NT2/D1 (cell line): Measurements from ENCODE around the gene SUSD1.

Source experiments
- DNase-seq: peaks from one replicate; pipeline ENCODE4 v3.0.0-alpha.2; 2011; ENCODE audit warnings: low read depth, low spot score
- H3K27me3 ChIP-seq: 2 replicates; pipeline ENCODE4 v1.6.0; 2011; ENCODE audit warnings: mild to moderate bottlenecking; ENCODE audit not compliant: insufficient read length, insufficient read depth
- H3K36me3 ChIP-seq: 2 replicates; pipeline ENCODE4 v1.6.1; 2011; ENCODE audit warnings: mild to moderate bottlenecking, low read length, mixed read lengths; ENCODE audit not compliant: insufficient read depth, insufficient read length
- H3K4me1 ChIP-seq: 2 replicates; pipeline ENCODE4 v1.5.1; 2011; ENCODE audit not compliant: insufficient read depth, insufficient read length
- H3K4me3 ChIP-seq: 2 replicates; pipeline ENCODE4 v1.5.1; 2011; ENCODE audit warnings: low read depth; ENCODE audit not compliant: insufficient read length
- H3K9ac ChIP-seq: 2 replicates; pipeline ENCODE4 v1.6.0; 2011; ENCODE audit warnings: low read depth; ENCODE audit not compliant: insufficient read length
- H3K9me3 ChIP-seq: 2 replicates; pipeline ENCODE4 v1.5.1; 2011; ENCODE audit warnings: mild to moderate bottlenecking, low read length; ENCODE audit not compliant: insufficient read depth
- SUZ12 ChIP-seq: IDR thresholded peaks from 2 replicates; pipeline ENCODE4 v1.6.1; 2011; ENCODE audit not compliant: insufficient read length, insufficient read depth; ENCODE audit errors: extremely low read depth
- YY1 ChIP-seq: IDR thresholded peaks from 2 replicates; pipeline ENCODE4 v1.6.1; 2011; ENCODE audit not compliant: insufficient read length, insufficient read depth
- ZNF274 ChIP-seq: IDR thresholded peaks from 2 replicates; pipeline ENCODE4 v1.6.1; 2011; ENCODE audit warnings: mild to moderate bottlenecking, low read depth, low read length

Gene SUSD1

DNA sequence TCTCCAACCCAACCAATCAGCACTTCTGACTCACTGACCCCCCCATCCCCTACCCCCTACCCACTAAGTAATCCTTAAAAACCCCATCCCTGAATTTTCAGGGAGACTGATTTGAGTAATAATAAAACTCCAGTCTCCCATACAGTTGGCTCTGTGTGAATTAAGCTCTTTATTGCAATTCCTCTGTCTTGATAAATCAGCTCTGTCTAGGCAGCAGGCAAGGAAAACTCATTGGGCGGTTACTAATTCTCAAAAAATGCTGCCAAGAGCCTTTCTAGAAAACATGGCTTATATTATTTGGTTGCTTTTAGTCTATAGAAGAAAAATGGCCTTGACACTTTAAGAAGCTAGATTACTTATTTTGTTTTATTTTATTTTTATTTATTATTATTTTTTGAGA, 131.7 kb downstream of the SUSD1 start:
- H3K9ac ChIP-seq: no peak overlapping the region
- H3K36me3 ChIP-seq: peaks cover 6% of the 10 kb centered on the region
- no peaks in the 10 kb centered on the region for H3K27me3 ChIP-seq
- H3K4me3 ChIP-seq: no peak overlapping the region
- no peak for DNase-seq
- 0 out of 2 replicates have a peak, but pooled peaks cover 3% of the 10 kb centered on the region for H3K9me3 ChIP-seq
- TF ChIP-seq ZNF274 (no peak), SUZ12 (no peak), YY1 (no peak)
- H3K4me1 ChIP-seq: peaks cover 5% of the 10 kb centered on the region

DNA sequence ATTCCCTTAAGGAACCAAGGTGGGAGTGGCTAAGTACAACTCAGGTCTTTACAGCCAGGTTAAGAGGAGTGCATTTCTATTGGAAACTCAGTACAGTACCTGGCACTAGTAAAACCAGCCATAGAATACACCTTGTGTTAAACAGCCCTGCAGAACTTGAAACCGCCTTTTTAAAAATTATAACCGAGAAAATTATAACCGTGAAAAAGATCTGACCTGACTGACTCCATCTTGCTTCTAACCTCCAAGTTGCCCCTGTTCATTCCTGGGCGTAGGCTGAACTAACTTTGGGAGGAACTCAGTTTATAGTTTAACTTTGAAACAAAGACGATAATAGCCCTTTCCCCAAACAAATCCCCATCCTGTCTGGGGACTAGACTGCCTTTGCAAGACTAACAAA, 132.3 kb downstream of the SUSD1 start:
- peaks cover 5% of the 10 kb centered on the region for H3K4me1 ChIP-seq

DNA sequence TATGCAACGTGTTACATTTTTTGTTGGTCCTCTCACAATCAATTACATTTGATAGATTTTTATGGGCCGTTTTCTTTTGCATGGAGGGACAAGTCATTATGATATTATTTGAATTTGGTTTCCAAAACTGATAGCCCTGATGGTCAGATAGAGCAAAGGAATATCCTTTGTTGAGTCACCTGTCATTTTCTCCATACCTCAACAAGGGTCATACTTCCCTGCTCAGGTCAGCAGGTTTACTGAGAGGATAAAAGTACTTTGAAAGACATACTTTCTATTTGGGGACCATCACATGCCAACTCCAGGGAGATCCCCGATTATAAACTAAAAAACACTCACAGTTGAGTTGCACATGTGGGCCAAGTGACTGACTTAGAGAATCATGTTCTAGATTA, 132.9 kb downstream of the SUSD1 start:
- H3K27me3 ChIP-seq: no peaks in the 10 kb centered on the region
- H3K9ac ChIP-seq: no peak overlapping the region
- TF ChIP-seq YY1: no peak
- TF ChIP-seq ZNF274: no peak
- TF ChIP-seq SUZ12: no peak
- no peak for DNase-seq
- H3K4me1 ChIP-seq: peaks cover 5% of the 10 kb centered on the region
- no peak overlapping the region for H3K4me3 ChIP-seq
- H3K9me3 ChIP-seq: 0 out of 2 replicates have a peak, but pooled peaks cover under 1% of the 10 kb centered on the region
- peaks cover 6% of the 10 kb centered on the region for H3K36me3 ChIP-seq

More for the DNA sequence above, 132.3 kb downstream of the SUSD1 start:
- TF ChIP-seq ZNF274: no peak
- TF ChIP-seq YY1: no peak
- no peak for TF ChIP-seq SUZ12
- no peak for DNase-seq
- H3K36me3 ChIP-seq: peaks cover 6% of the 10 kb centered on the region
- H3K9me3 ChIP-seq: 0 out of 2 replicates have a peak, but pooled peaks cover 3% of the 10 kb centered on the region
- no peaks in the 10 kb centered on the region for H3K27me3 ChIP-seq
- no peak overlapping the region for H3K4me3 ChIP-seq
- no peak overlapping the region for H3K9ac ChIP-seq

DNA sequence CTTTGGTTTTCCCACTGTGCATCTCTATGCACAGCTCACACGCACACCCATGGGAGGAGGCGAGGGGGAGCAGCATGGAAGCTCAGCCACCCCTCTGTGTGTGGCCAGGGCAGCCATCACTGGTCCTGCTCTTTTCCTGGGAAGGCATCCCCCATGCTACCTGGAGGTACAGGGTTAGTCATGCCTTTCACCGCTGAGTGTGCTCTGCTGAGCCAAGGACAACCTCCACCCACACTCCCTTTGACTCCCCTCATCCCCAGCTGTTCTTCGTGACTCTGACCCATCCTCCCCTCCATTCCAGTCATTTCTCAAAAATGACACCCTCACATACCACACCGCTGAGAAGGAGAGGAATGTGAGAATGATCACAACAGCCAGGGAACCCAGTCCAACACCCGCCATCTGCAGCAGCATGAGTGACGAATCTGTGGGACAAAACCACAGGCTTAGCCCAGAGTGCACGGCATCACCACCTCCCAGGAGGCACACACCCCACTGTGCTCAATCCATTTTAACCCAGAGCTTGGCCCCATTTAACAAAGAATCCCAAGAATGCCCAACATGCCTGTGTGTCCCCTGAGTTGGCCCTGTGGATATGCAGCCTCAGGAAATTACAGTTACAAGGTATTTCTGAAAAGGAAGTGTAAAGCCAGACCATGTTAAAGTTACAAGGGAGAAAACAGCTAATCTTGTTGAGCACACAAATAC, 133.4 kb downstream of the SUSD1 start:
- TF ChIP-seq ZNF274 (no peak), YY1 (no peak), SUZ12 (no peak)
- peaks cover 5% of the 10 kb centered on the region for H3K4me1 ChIP-seq
- peak; percentile 66 for DNase-seq
- H3K36me3 ChIP-seq: peaks cover 6% of the 10 kb centered on the region
- H3K9me3 ChIP-seq: no peaks in the 10 kb centered on the region
- no peak overlapping the region for H3K9ac ChIP-seq
- no peaks in the 10 kb centered on the region for H3K27me3 ChIP-seq
- H3K4me3 ChIP-seq: no peak overlapping the region

DNA sequence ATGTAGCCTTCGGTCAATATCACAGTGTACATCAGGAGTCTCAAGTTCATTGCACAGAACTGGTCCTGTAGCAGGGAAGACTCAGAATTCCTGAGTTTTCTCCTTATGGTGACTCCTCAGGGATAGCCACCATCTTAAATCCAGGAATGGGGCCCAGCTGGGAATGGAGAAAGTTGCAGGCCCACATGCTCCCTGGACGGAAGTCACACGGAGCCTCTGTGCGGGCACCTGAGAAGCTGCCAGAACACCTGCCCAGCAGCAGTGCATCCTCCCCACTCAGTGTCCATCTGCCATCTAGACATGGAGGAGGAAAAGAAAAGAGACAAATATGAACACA, 133.9 kb downstream of the SUSD1 start:
- DNase-seq: no peak
- Histone ChIP-seq H3K4me3 (no peak overlapping the region), H3K4me1 (peaks cover 5% of the 10 kb centered on the region), H3K9ac (no peak overlapping the region), H3K36me3 (peaks cover 6% of the 10 kb centered on the region), H3K9me3 (no peaks in the 10 kb centered on the region), H3K27me3 (no peaks in the 10 kb centered on the region)
- TF ChIP-seq ZNF274 (no peak), SUZ12 (no peak)

DNA sequence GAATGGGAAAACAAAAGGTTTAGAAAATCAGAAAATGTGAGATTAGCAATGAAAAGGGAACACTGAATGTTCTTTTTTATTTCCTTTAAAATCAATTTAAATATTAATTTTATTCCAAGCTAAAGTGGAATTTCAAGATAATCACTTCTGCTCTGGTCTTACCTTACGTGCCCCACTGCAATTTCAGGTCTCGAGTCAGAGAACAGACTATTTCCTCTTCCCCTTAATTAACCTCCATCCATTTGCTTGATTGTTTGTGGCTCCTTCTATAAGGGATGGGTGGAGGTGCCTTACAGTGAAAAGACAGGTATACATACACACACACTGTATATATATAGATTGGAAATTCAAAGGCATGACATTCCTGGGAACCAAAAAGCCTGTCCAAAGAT, 137.1 kb downstream of the SUSD1 start:
- TF ChIP-seq YY1: no peak
- TF ChIP-seq SUZ12: no peak
- TF ChIP-seq ZNF274: no peak
- no peak overlapping the region for H3K4me3 ChIP-seq
- peaks cover 10% of the 10 kb centered on the region for H3K36me3 ChIP-seq
- H3K9me3 ChIP-seq: no peaks in the 10 kb centered on the region
- H3K4me1 ChIP-seq: peaks cover 5% of the 10 kb centered on the region
- H3K9ac ChIP-seq: no peak overlapping the region
- H3K27me3 ChIP-seq: no peaks in the 10 kb centered on the region
- DNase-seq: no peak

DNA sequence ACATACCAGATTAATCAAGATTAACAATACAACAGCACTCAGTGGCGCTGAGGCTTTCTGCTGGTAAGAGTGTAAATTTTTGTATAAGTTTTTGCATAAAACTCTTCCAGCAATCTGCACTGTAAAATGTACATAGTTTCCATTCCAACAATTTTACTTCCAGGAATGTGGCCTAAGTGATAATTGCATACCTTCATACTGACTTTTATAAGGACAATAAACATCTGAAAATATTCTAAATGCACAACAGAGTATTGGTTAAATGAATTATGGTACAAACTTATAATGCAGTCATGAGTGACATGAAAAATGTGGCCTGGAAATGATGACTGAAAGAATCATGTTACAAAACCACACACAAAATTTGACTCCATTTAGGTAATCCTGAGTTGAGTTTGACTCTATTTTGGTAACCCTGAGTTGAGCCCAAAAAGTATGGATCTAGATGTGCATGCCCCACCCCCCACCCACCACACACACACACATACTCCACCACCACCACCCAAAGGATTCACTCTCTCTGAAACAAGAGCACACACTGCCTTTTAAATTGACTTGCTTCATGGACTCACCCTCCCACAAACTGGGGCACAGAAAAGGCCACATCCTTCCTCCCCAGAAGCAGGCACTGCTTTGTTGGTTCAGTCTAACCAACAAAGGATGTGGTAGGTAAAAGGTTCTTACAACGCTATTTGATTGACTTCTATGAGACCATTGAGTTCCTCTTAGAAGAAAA, 137.6 kb downstream of the SUSD1 start:
- no peak for DNase-seq
- peaks cover 5% of the 10 kb centered on the region for H3K4me1 ChIP-seq
- H3K9me3 ChIP-seq: no peaks in the 10 kb centered on the region
- H3K4me3 ChIP-seq: no peak overlapping the region
- TF ChIP-seq SUZ12: no peak
- TF ChIP-seq YY1: no peak
- no peak for TF ChIP-seq ZNF274
- peaks cover 10% of the 10 kb centered on the region for H3K36me3 ChIP-seq
- no peaks in the 10 kb centered on the region for H3K27me3 ChIP-seq
- H3K9ac ChIP-seq: no peak overlapping the region
